Endodermal cell (in vitro differentiated cells): Measurements from ENCODE around the gene SEMA6C. TPM values are rescaled to one million over a fixed set of nuclear protein-coding genes. Genes with fewer than 3 reads are reported as not detected.

Source experiments
- DNase-seq: peaks from one replicate; pipeline ENCODE4 v3.0.0-alpha.2; 2017
- H3K27ac ChIP-seq: 2 replicates; pipeline ENCODE4 v1.5.1; 2013; ENCODE audit warnings: mild to moderate bottlenecking, low read depth, low read length, moderate library complexity
- H3K27me3 ChIP-seq: 2 replicates; pipeline ENCODE4 v1.6.1; 2013; ENCODE audit warnings: mild to moderate bottlenecking, low read length, moderate library complexity; ENCODE audit not compliant: insufficient read depth, control insufficient read depth, poor library complexity, severe bottlenecking
- H3K36me3 ChIP-seq: 2 replicates; pipeline ENCODE4 v1.7.0; 2013; ENCODE audit warnings: mild to moderate bottlenecking, low read length, moderate library complexity; ENCODE audit not compliant: control insufficient read depth, insufficient read depth
- H3K4me1 ChIP-seq: one replicate; pipeline ENCODE4 v1.7.0; 2013; ENCODE audit warnings: low read length; ENCODE audit not compliant: control insufficient read depth, insufficient read depth
- H3K4me3 ChIP-seq: 2 replicates; pipeline ENCODE4 v1.5.1; 2013; ENCODE audit warnings: mild to moderate bottlenecking, low read length, moderate library complexity
- H3K9ac ChIP-seq: 2 replicates; pipeline ENCODE4 v1.6.1; 2013; ENCODE audit warnings: mild to moderate bottlenecking, low read length, moderate library complexity; ENCODE audit not compliant: poor library complexity, severe bottlenecking; ENCODE audit errors: extremely low read depth
- H3K9me3 ChIP-seq: 2 replicates; pipeline ENCODE4 v1.6.1; 2013; ENCODE audit warnings: mild to moderate bottlenecking, low read length, moderate library complexity; ENCODE audit not compliant: control insufficient read depth
- H3K27ac Mint-ChIP-seq: 2 replicates; pipeline ENCODE4 v1.8.0; 2020; ENCODE audit warnings: mixed read lengths
- H3K27me3 Mint-ChIP-seq: 2 replicates; pipeline ENCODE4 v1.8.0; 2021; ENCODE audit warnings: mild to moderate bottlenecking, mixed read lengths; ENCODE audit not compliant: insufficient read depth
- H3K36me3 Mint-ChIP-seq: 2 replicates; pipeline ENCODE4 v1.8.0; 2020; ENCODE audit warnings: low read depth, mixed read lengths
- H3K4me1 Mint-ChIP-seq: 2 replicates; pipeline ENCODE4 v1.8.0; 2020; ENCODE audit warnings: mixed read lengths
- H3K4me3 Mint-ChIP-seq: 2 replicates; pipeline ENCODE4 v1.8.0; 2020; ENCODE audit warnings: mild to moderate bottlenecking, moderate library complexity, mixed read lengths
- H3K9me3 Mint-ChIP-seq: 2 replicates; pipeline ENCODE4 v1.8.0; 2020; ENCODE audit warnings: mild to moderate bottlenecking, mixed read lengths
- CTCF ChIP-seq: fragments of 200-600 bp; sonication (generic); conservative IDR thresholded peaks from 2 replicates; pipeline ENCODE4 v1.5.0; 2021; ENCODE audit warnings: antibody characterized with exemption, mild to moderate bottlenecking
- WGBS, 2 experiments: methylation state at CpG; one replicate each; pipeline versions ENCODE4 v1.1.5 to v1.1.7; 2013; ENCODE audit warnings: missing lambda C conversion rate in 2 of 2, mixed read lengths in 1 of 2; ENCODE audit not compliant: insufficient coverage in 1 of 2, insufficient read length in 1 of 2; 5-methylcytosine and 5-hydroxymethylcytosine counted together
- total RNA-seq, 2 donors: library from RNA; stranded (reverse); fragmentation: NEBNext Ultra II Directional in 1 of 2; extraction: Animal tissue kit (Norgen Biotek cat#: 25700) in 1 of 2; gene quantifications; 2 replicates in 1 of 2; 3 replicates in 1 of 2; pipeline ENCODE4 v1.2.1, GENCODE V29; 2021

The SEMA6C gene
- total RNA-seq, 2 donors from 2014 or later: 23.8 to 26.5 TPM

- DNase-seq: no peak
- H3K9me3 ChIP-seq: no peaks in the 10 kb centered on the region
- Mint-ChIP-seq H3K27me3 (peaks cover 11% of the 10 kb centered on the region), H3K9me3 (no peaks in the 10 kb centered on the region), H3K4me1 (peaks cover 27% of the 10 kb centered on the region), H3K36me3 (no peaks in the 10 kb centered on the region), H3K27ac (peak overlapping the region; percentile 91), H3K4me3 (peak overlapping the region; percentile 85)
- 0 to 1% methylated on average over 10 to 26 of the region's 26 CpGs for WGBS, 2 experiments
- H3K4me3 ChIP-seq: peak overlapping the region; percentile 92
- peak overlapping the region; percentile 40 for H3K27ac ChIP-seq
- no peak for TF ChIP-seq CTCF
- no peaks in the 10 kb centered on the region for H3K4me1 ChIP-seq
- H3K36me3 ChIP-seq: peaks cover 11% of the 10 kb centered on the region
- no peaks in the 10 kb centered on the region for H3K27me3 ChIP-seq
- peak overlapping the region; percentile 51 for H3K9ac ChIP-seq
These were observed 389 bp downstream of the SEMA6C start for GRCh38 chr1:151146072-151146411.

GRCh38 chr1:151145304-151146071 lies 943 bp downstream of the SEMA6C start:
- Mint-ChIP-seq H3K4me1 (peaks cover 27% of the 10 kb centered on the region), H3K27me3 (peaks cover 11% of the 10 kb centered on the region), H3K36me3 (no peaks in the 10 kb centered on the region), H3K27ac (no peak overlapping the region), H3K9me3 (no peaks in the 10 kb centered on the region), H3K4me3 (peak overlapping the region; percentile 85)
- Histone ChIP-seq H3K27me3 (no peaks in the 10 kb centered on the region), H3K36me3 (peaks cover 12% of the 10 kb centered on the region), H3K27ac (no peak overlapping the region), H3K9ac (peak overlapping the region; percentile 51), H3K4me1 (no peaks in the 10 kb centered on the region), H3K9me3 (no peaks in the 10 kb centered on the region), H3K4me3 (peak overlapping the region; percentile 92)
- peak; percentile 77 for DNase-seq
- TF ChIP-seq CTCF: no peak
- WGBS, 2 experiments: 9 to 11% methylated on average over 13 to 43 of the region's 43 CpGs

- H3K36me3 ChIP-seq: peaks cover 16% of the 10 kb centered on the region
- Mint-ChIP-seq H3K36me3 (peaks cover 6% of the 10 kb centered on the region), H3K27me3 (peaks cover 11% of the 10 kb centered on the region), H3K4me3 (peak overlapping the region; percentile 85), H3K27ac (no peak overlapping the region), H3K4me1 (peaks cover 27% of the 10 kb centered on the region), H3K9me3 (no peaks in the 10 kb centered on the region)
- peak; percentile 72 for DNase-seq
- no peaks in the 10 kb centered on the region for H3K4me1 ChIP-seq
- no peak for TF ChIP-seq CTCF
- H3K9me3 ChIP-seq: no peaks in the 10 kb centered on the region
- 60 to 81% methylated on average over 3 to 7 of the region's 7 CpGs for WGBS, 2 experiments
- H3K9ac ChIP-seq: peak overlapping the region; percentile 51
- no peaks in the 10 kb centered on the region for H3K27me3 ChIP-seq
- H3K4me3 ChIP-seq: peak overlapping the region; percentile 92
- no peak overlapping the region for H3K27ac ChIP-seq
These were observed 1.7 kb downstream of the SEMA6C start for GRCh38 chr1:151144474-151145303.
